ENCODE measurements around the gene ANAPC10.
"Not testable (repeated sequence)": the region's sequence is repeated elsewhere in the genome, so short reads cannot be mapped to it uniquely, and the experiment has no call there.

The ANAPC10 gene, protein sequence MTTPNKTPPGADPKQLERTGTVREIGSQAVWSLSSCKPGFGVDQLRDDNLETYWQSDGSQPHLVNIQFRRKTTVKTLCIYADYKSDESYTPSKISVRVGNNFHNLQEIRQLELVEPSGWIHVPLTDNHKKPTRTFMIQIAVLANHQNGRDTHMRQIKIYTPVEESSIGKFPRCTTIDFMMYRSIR
- 6.8 reads per million, percentile 25 among the genes with 10 or more reads in this experiment for total RNA-seq

DNA sequence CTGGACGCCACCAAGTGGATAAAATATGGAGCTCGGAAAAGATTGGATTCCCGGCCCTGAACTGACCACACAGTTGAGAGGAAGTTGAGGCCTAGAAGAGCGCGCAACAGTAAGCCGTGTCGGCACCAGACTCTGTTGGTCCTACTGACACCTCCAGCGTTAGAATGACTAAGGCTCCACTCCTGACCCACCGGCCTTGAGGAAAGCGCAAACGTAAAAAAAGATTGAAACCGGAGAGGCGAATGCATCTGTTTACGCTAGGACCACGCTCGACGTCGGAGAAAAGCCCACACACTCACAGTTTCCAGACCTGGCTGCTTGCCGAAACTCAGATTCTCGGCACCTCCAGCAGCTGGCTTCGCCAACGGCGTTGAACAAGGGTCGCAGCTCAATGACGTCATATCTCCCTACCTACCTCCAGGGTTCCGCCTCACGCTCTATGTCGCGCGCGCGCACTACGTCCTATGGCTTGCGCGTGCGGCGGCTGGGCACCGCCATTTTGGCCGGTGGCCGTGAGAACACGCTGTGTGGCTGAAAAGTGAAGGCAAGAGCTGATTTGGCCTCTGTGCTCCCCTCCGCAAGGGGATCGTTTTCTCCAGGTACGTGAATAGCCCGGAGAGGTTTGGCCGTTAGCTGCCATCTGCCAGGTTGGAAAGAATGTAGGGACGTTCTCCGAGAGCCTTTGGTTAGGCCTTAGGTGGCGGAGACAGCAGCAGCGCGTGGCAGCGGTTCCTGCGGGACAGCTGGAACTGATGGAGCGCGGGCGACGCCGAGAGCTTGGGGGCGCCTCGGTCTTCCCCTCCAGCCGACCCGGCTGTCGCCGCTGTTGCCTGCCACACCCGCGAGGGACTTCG is at the start of gene ANAPC10, which contains the start of gene ABCE1:
Gene ANAPC10 (minus strand): TSS at position 376 of the 854 bp plus-strand sequence. CDS start 2,097 bp downstream, outside the sequence.
Gene ABCE1 (plus strand): TSS at position 491 of the 854 bp plus-strand sequence. CDS start 6,102 bp downstream, outside the sequence.
- peak; percentile 96 for DNase-seq

DNA sequence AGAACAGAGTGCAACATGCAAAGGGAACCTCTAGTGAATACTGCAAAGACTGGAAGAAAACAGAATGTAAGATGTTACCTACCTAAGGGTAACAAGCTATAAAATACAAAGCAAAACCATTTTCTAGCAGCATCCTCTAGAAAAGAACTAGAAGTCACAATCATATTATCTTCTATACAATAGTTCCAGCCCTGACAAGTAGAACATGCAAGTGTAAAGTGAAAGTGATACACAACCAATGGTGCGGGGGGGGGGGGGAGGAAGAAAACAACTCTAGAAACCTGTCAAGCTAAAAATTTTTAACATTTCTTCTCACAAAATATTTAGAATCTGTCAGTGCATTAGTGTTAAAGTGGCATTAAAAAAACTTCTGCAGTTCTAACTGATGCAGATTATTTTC is 38.2 kb upstream of the ANAPC10 start:
- DNase-seq = not testable (repeated sequence)

GRCh38 chr4:145132511-145133098 is 34.6 kb upstream of the ANAPC10 start:
- DNase-seq = no peak

- no peak for DNase-seq
These were observed 33.9 kb upstream of the ANAPC10 start for GRCh38 chr4:145131848-145132247.

- DNase-seq = no peak
These were observed 32.9 kb upstream of the ANAPC10 start for GRCh38 chr4:145130788-145131399.

GRCh38 chr4:145130130-145130529 is 32.1 kb upstream of the ANAPC10 start:
- no peak for DNase-seq

DNA sequence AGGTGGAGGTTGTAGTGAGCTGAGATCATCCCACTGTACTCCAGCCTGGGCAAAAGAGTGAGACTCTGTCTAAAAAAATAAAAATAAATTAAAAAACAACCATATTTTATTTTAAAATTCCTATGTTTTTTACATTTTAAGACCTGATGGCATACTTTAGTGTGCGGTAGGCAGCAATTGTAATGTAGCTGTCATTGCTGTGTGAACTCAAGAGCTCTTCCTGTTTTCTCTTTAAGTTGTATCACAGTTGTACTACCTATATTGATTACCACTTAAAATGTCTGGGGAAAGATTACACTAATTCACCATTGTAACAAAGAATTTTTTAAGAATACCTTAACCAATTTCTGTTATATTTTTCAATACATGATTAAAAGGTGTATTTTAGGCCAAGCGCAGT is 27.4 kb upstream of the ANAPC10 start:
- no peak for DNase-seq

GRCh38 chr4:145108128-145108527 is 10.1 kb upstream of the ANAPC10 start:
- DNase-seq = no peak

DNA sequence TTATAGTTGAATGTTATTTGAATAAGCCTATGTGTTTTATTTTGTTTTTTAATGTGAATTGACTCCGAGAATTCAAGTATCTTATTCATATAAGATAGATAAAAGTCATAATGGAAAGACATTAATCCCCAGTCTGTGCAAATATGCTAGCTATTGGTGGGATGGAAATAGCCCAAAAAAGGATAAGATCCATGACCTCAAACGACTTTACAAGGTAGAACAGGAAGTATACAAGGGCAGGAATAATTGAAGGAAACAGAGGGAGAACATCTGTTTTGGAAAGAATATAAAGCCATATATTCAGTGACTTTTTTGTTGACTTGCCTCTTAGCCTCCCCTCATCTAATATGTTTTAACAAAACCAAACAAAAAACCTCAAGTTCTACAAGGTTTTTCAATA is 9.1 kb upstream of the ANAPC10 start:
- no peak for DNase-seq

- no peak for DNase-seq
These were observed 5.5 kb upstream of the ANAPC10 start for GRCh38 chr4:145103496-145103895.

DNA sequence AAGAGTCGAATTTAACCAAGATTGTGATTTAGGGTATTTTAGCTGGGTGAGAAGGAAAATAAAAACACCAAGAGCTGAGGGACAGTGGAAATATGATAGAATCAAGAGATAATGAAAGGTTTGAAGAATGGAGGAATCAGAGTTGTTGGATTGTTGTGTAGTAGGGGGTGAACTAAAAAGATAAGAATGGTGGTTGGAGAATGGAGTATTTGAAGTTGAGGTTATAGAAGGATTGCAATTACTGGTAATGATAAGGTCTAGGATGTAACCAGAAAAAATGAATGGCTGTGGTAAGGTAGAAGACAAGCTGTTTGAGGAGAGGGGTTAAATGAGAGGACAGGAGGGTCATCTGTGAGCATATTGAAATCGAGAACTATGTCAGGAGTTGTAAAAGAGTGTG is 4.6 kb upstream of the ANAPC10 start:
- DNase-seq = no peak

DNA sequence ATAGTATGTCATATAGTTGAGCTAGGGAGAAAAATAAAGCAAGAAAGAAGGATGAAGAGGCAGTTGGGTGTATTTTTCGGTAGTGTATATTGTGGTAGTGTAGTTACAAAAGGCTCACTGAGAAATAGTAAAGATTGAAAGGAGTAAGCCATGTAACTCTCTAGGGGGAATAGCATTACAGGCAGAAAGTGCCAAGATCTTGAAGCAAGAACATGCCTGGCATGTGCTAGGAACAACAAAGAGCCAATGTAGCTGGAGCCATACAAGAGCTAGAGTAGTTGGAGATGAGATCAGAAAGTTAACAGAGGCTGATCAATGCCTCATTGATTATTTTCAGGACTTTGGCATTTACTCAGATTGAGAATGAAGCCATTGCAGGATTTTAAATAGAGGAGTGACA is 3.1 kb upstream of the ANAPC10 start:
- no peak for DNase-seq

GRCh38 chr4:145099653-145100052 is 1.7 kb upstream of the ANAPC10 start:
- DNase-seq = no peak

DNA sequence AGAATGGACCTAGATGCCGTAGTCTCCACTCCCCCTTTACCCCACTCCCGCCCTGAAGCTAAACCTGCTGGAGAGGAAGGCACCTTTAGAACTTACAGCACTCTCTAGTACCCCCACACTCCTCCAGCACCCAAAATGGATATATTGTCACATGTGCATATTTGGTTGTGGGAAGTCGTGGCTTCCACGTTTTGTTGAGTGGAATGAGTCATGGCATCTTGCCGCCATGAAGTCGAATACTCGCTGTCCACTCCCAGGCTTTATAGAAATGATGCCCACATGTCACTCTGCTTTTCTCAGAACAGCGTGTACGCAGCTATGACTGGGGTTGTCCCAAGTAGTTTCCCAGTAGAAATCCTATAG is 660 bp upstream of the ANAPC10 start:
- DNase-seq = peak; percentile 27

- DNase-seq = no peak
These were observed 620 bp downstream of the ANAPC10 start for GRCh38 chr4:145097331-145097820.

- no peak for DNase-seq
These were observed 4.4 kb downstream of the ANAPC10 start for GRCh38 chr4:145093638-145094037.

- DNase-seq = no peak
These were observed 7.6 kb downstream of the ANAPC10 start for GRCh38 chr4:145090380-145090779.

- no peak for DNase-seq
These were observed 13.9 kb downstream of the ANAPC10 start for GRCh38 chr4:145083891-145084605.

- no peak for DNase-seq
These were observed 16.2 kb downstream of the ANAPC10 start for GRCh38 chr4:145081756-145082155.

GRCh38 chr4:145076469-145076855 is 21.5 kb downstream of the ANAPC10 start:
- DNase-seq = no peak

DNA sequence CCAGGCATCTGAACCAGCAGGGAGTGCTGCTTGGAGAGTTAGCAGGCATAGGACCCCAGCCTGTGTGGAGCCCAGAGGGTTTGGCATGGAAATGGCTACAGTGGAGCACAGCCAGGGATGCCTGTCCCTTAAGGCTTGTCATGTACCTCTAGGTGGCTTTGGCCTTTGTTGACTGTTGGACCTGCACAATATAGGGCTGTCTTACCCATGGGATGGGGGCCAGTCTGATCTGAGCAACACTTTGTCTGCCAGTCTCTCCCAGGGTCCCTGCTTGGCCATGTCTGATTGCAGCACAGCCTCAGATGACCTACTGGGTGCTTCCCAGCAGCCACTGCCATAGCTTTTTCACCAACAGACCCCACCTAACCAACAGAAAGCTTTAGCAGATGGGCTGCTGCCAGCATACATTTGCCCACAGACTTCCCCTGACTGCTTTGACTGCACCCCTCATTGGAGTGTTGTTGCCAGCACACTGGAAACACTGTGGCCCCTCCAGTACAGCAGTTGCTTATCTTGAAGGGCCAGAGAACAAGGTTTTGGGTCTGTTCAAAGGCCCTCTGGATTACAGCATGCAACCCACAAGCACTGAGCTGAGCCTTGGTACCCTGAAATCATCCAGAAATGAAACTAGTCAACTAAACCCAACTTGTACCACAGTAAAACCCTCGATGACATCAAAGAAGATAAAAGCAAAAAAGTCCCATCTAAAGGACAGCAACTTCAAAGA is 22.1 kb downstream of the ANAPC10 start:
- no peak for DNase-seq

GRCh38 chr4:145071560-145071959 is 26.4 kb downstream of the ANAPC10 start:
- DNase-seq = no peak

All from effector CD4-positive, alpha-beta T cell (primary cell).